ENCODE measurements around the gene NOXO1. TPM values are rescaled to one million over a fixed set of nuclear protein-coding genes. Genes with fewer than 3 reads are reported as not detected.

NOXO1 gene
- total RNA-seq: 0.55 TPM

GRCh38 chr16:1981398-1981836 lies at the start of gene NOXO1:
Gene NOXO1, minus strand, starts transcription at chr16:1981469. Its CDS starts 290 bp downstream, at chr16:1981179.

GRCh38 chr16:2026461-2027023 lies 45.3 kb upstream of the NOXO1 start, which contains the start of gene NHERF2:
Gene NHERF2, plus strand, starts transcription at chr16:2026902. Its CDS starts 104 bp downstream, at chr16:2027006.

GRCh38 chr16:2019518-2019920 lies 38.2 kb upstream of the NOXO1 start, which contains the start of gene NPW:
Gene NPW, plus strand, starts transcription at chr16:2019785.

GRCh38 chr16:2009791-2010510 lies 28.7 kb upstream of the NOXO1 start, which contains the start of gene ZNF598:
Gene ZNF598, minus strand, starts transcription at chr16:2009821.

GRCh38 chr16:1989209-1990100 lies 8.2 kb upstream of the NOXO1 start, which contains the start of gene SYNGR3:
Gene SYNGR3, plus strand, starts transcription at chr16:1989970. Its CDS starts 133 bp downstream, at chr16:1990103.

GRCh38 chr16:1983544-1984346 lies 2.5 kb upstream of the NOXO1 start, which contains the start of gene GFER:
Gene GFER, plus strand, starts transcription at chr16:1984193. Its CDS starts 26 bp downstream, at chr16:1984219.

GRCh38 chr16:1971796-1972489 lies 9.3 kb downstream of the NOXO1 start, which contains the start of gene TBL3:
Gene TBL3, plus strand, starts transcription at chr16:1972053. Its CDS starts 112 bp downstream, at chr16:1972165.

GRCh38 chr16:1966460-1966859 lies 14.8 kb downstream of the NOXO1 start, which contains the start of gene RNF151:
Gene RNF151, plus strand, starts transcription at chr16:1966856. Its CDS starts 26 bp downstream, at chr16:1966882.

GRCh38 chr16:1964506-1965395 lies 16.5 kb downstream of the NOXO1 start, which contains the start of gene RPS2:
Gene RPS2, minus strand, starts transcription at chr16:1964826. Its CDS starts 201 bp downstream, at chr16:1964625.

GRCh38 chr16:1959269-1960039 lies 21.8 kb downstream of the NOXO1 start, which contains the start of gene NDUFB10:
Gene NDUFB10, plus strand, starts transcription at chr16:1959538. Its CDS starts 87 bp downstream, at chr16:1959625.

GRCh38 chr16:1942810-1943726 lies 38.2 kb downstream of the NOXO1 start, which contains the start of gene MSRB1:
Gene MSRB1, minus strand, starts transcription at chr16:1943199. Its CDS starts 43 bp downstream, at chr16:1943156.

Other genes with a start within 250 kb of the NOXO1 start
- 52.0 TPM for gene NME3, start 209.9 kb downstream of the NOXO1 start, total RNA-seq
- 16.1 TPM for gene EME2, start 208.7 kb downstream of the NOXO1 start, total RNA-seq
- gene MRPS34, start 208.3 kb downstream of the NOXO1 start, total RNA-seq: 48.4 TPM
- 93.1 TPM for gene SPSB3, start 198.9 kb downstream of the NOXO1 start, total RNA-seq
- gene NUBP2, start 198.5 kb downstream of the NOXO1 start, total RNA-seq: 56.1 TPM
- gene IGFALS, start 187.8 kb downstream of the NOXO1 start, total RNA-seq: 0.55 TPM
- gene HAGH, start 154.6 kb downstream of the NOXO1 start, total RNA-seq: 55.9 TPM
- gene FAHD1, start 154.3 kb downstream of the NOXO1 start, total RNA-seq: 35.6 TPM
- gene MEIOB, start 109.3 kb downstream of the NOXO1 start, total RNA-seq: 0.60 TPM
- gene HS3ST6, start 63.1 kb downstream of the NOXO1 start, total RNA-seq: 0.38 TPM
- 5.7 TPM for gene MSRB1, start 38.3 kb downstream of the NOXO1 start, total RNA-seq
- gene RPL3L, start 26.8 kb downstream of the NOXO1 start, total RNA-seq: 6.3 TPM
- gene NDUFB10, start 21.9 kb downstream of the NOXO1 start, total RNA-seq: 71.7 TPM
- 801 TPM for gene RPS2, start 16.6 kb downstream of the NOXO1 start, total RNA-seq
- not detected for gene RNF151, start 14.6 kb downstream of the NOXO1 start, total RNA-seq
- gene TBL3, start 9.4 kb downstream of the NOXO1 start, total RNA-seq: 32.0 TPM
- gene GFER, start 2.7 kb upstream of the NOXO1 start, total RNA-seq: 14.7 TPM
- gene SYNGR3, start 8.5 kb upstream of the NOXO1 start, total RNA-seq: 6.5 TPM
- gene ZNF598, start 28.4 kb upstream of the NOXO1 start, total RNA-seq: 20.3 TPM
- 2.0 TPM for gene NPW, start 38.3 kb upstream of the NOXO1 start, total RNA-seq
- gene NHERF2, start 45.4 kb upstream of the NOXO1 start, total RNA-seq: 36.8 TPM
- gene NTHL1, start 66.4 kb upstream of the NOXO1 start, total RNA-seq: 17.2 TPM
- gene TSC2, start 66.5 kb upstream of the NOXO1 start, total RNA-seq: 103 TPM
- 195 TPM for gene PKD1, start 154.4 kb upstream of the NOXO1 start, total RNA-seq
- gene RAB26, start 167.2 kb upstream of the NOXO1 start, total RNA-seq: 6.1 TPM
- 38.7 TPM for gene TRAF7, start 174.3 kb upstream of the NOXO1 start, total RNA-seq
- gene CASKIN1, start 215.1 kb upstream of the NOXO1 start, total RNA-seq: 7.3 TPM
- 34.4 TPM for gene MLST8, start 224.0 kb upstream of the NOXO1 start, total RNA-seq
- gene BRICD5, start 229.4 kb upstream of the NOXO1 start, total RNA-seq: 12.3 TPM
- gene PGP, start 233.4 kb upstream of the NOXO1 start, total RNA-seq: 15.1 TPM
- 37.4 TPM for gene E4F1, start 242.1 kb upstream of the NOXO1 start, total RNA-seq

Data from camera-type eye (tissue), 1 donor.